K562 (cell line): ENCODE data around the gene CDCP1. TPM values are rescaled to one million over a fixed set of nuclear protein-coding genes. Genes with fewer than 3 reads are reported as not detected.

Source experiments
- ATAC-seq: fragments of 200-7000 bp; cut with Tn5 transposase; 3 replicates; pipeline ENCODE4 v1.9.1; 2020; ENCODE audit warnings: moderate library complexity
- BruUV-seq: library from RNA; stranded (reverse); fragments of 400-500 nt; replicated peaks from 2 replicates; lab custom pipeline; 2021; lab: Mats Ljungman, UMichigan
- CTCF ChIA-PET: fragments of 300-600 bp; formaldehyde crosslinking; extraction: SDS; loops from one replicate; lab custom pipeline; 2021; ENCODE audit warnings: low intra/inter-chr PET ratio; lab: Yijun Ruan, JAX
- POLR2A ChIA-PET: fragments of 300-600, 350-650 bp; sonication (Branson Sonifier 250); formaldehyde crosslinking; extraction: SDS; loops from one replicate; lab custom pipeline; 2021; ENCODE audit warnings: antibody characterized with exemption, inconsistent platforms; lab: Yijun Ruan, JAX
- DNase-seq, 4 experiments: peaks; one replicate each; pipeline versions ENCODE4 v3.0.0 to v3.0.0-alpha.2; 2011 to 2018; ENCODE audit warnings: low spot score in 3 of 4, mixed read lengths in 3 of 4; ENCODE audit errors: extremely low read depth in 1 of 4
- FAIRE-seq: peaks from 2 replicates; lab custom pipeline; 2011; peaks lifted over from hg19 to GRCh38; lab: Jason Lieb, UNC
- H2AFZ ChIP-seq: 2 replicates; pipeline ENCODE4 v1.6.0; 2011; ENCODE audit warnings: low read depth, low read length, control low read depth, inconsistent platforms
- H3K27ac ChIP-seq: fragments of 200-600 bp; 3 replicates; pipeline ENCODE4 v1.8.0; 2011; ENCODE audit warnings: low read depth, mild to moderate bottlenecking, control low read depth, inconsistent platforms, low read length, moderate library complexity, mixed read lengths; ENCODE audit errors: extremely low read depth
- H3K27me3 ChIP-seq, 2 experiments: fragments of 300-600 bp in 1 of 2; 2 replicates in 1 of 2; 3 replicates in 1 of 2; pipeline versions ENCODE4 v1.6.0 to v1.8.0; 2011; ENCODE audit warnings: inconsistent platforms in 2 of 2, low read length in 2 of 2, mild to moderate bottlenecking in 1 of 2, mixed read lengths in 1 of 2, moderate library complexity in 1 of 2; ENCODE audit not compliant: control insufficient read depth in 2 of 2, insufficient read depth in 2 of 2
- H3K36me3 ChIP-seq: fragments of 300-600 bp; 3 replicates; pipeline ENCODE4 v1.8.0; 2011; ENCODE audit warnings: mild to moderate bottlenecking, low read length, inconsistent platforms; ENCODE audit not compliant: control insufficient read depth, insufficient read depth
- H3K4me1 ChIP-seq, 2 experiments: fragments of 200-600 bp in 1 of 2; replicated peaks in 1 of 2; 2 replicates in 1 of 2; 3 replicates in 1 of 2; pipeline versions ENCODE4 v1.5.1 to v1.8.0; 2011; ENCODE audit warnings: inconsistent platforms in 2 of 2, low read length in 2 of 2, mild to moderate bottlenecking in 1 of 2, mixed read lengths in 1 of 2, moderate library complexity in 1 of 2; ENCODE audit not compliant: control insufficient read depth in 2 of 2, insufficient read depth in 2 of 2
- H3K4me2 ChIP-seq: 2 replicates; pipeline ENCODE4 v1.6.1; 2011; ENCODE audit warnings: low read length, control low read depth, inconsistent platforms, mixed read lengths; ENCODE audit not compliant: insufficient read depth
- H3K4me3 ChIP-seq: fragments of 200-600 bp; sonication (generic), shearing (Covaris generic); 2 replicates; pipeline ENCODE4 v1.5.1; 2016; ENCODE audit warnings: control low read depth, inconsistent platforms
- H3K79me2 ChIP-seq: fragments of 200-600 bp; 3 replicates; pipeline ENCODE4 v1.8.0; 2011; ENCODE audit warnings: low read length, inconsistent platforms; ENCODE audit not compliant: control insufficient read depth, insufficient read depth
- H3K9ac ChIP-seq, 2 experiments: 2 replicates each; pipeline versions ENCODE4 v1.6.0 to v1.6.1; 2011; ENCODE audit warnings: low read depth in 2 of 2, low read length in 2 of 2, control low read depth in 1 of 2, inconsistent platforms in 1 of 2, mild to moderate bottlenecking in 1 of 2, mixed read lengths in 1 of 2; ENCODE audit not compliant: insufficient read depth in 1 of 2
- H3K9me1 ChIP-seq: one replicate; pipeline ENCODE4 v1.6.0; 2011; ENCODE audit warnings: inconsistent platforms, mild to moderate bottlenecking, low read length, moderate library complexity; ENCODE audit not compliant: control insufficient read depth, insufficient read depth
- H3K9me3 ChIP-seq: replicated peaks from 2 replicates; pipeline ENCODE4 v1.5.1; 2011; ENCODE audit warnings: low read depth, low read length, inconsistent platforms; ENCODE audit not compliant: control insufficient read depth, insufficient read depth
- H4K20me1 ChIP-seq: replicated peaks from 2 replicates; pipeline ENCODE4 v1.6.1; 2011; ENCODE audit warnings: low read length, inconsistent platforms, mixed read lengths; ENCODE audit not compliant: control insufficient read depth, insufficient read depth
- CBFA2T3 ChIP-seq: fragments of 450-650 bp; IDR thresholded peaks from 2 replicates; pipeline ENCODE4 v1.6.1; 2017
- FUS ChIP-seq: fragments of 200-400 bp; formaldehyde crosslinking; optimal IDR thresholded peaks from 2 replicates; pipeline ENCODE3; 2017; ENCODE audit warnings: low read depth, low read length
- GABPB2 ChIP-seq: fragments of 250-450 bp; sonication (Bioruptor Pico); conservative IDR thresholded peaks from 2 replicates; pipeline ENCODE4 v1.5.1; 2021; ENCODE audit warnings: mild to moderate bottlenecking
- MTF1 ChIP-seq: fragments of 250-450 bp; sonication (Bioruptor Pico); IDR thresholded peaks from 2 replicates; pipeline ENCODE4 v1.9.0; 2021; ENCODE audit warnings: moderate library complexity, mild to moderate bottlenecking, inconsistent platforms, borderline replicate concordance
- SFPQ ChIP-seq: fragments of 200-400 bp; formaldehyde crosslinking; IDR thresholded peaks from 2 replicates; pipeline ENCODE4 v1.6.1; 2017; ENCODE audit warnings: mild to moderate bottlenecking, low read depth, low read length, moderate library complexity
- TCF3 ChIP-seq: sonication (generic); formaldehyde crosslinking; IDR thresholded peaks from 2 replicates; pipeline ENCODE4 v1.4.0; 2020; ENCODE audit warnings: mild to moderate bottlenecking, missing genetic modification reagents
- TRIM28 ChIP-seq: fragments of 450-650 bp; IDR thresholded peaks from 2 replicates; pipeline ENCODE4 v1.6.1; 2017
- ZNF644 ChIP-seq: fragments of 200-800 bp; sonication (Bioruptor generic); IDR thresholded peaks from 2 replicates; pipeline ENCODE4 v1.6.1; 2016; ENCODE audit warnings: low read depth, missing genetic modification characterization, missing compliant biosample characterization
- WGBS: fragments of 100-300 bp; shearing (Covaris generic); methylation state at CpG from one replicate; pipeline ENCODE4 v1.1.6; 2016; ENCODE audit warnings: low coverage, mixed read lengths; ENCODE audit not compliant: insufficient coverage; ENCODE audit errors: missing lambda C conversion rate; 5-methylcytosine and 5-hydroxymethylcytosine counted together
- in situ Hi-C: fragments of 300-500 bp; cut with MboI; formaldehyde crosslinking; loops from 4 replicates; pipeline ENCODE4 v1.15.0; 2018; ENCODE audit warnings: inconsistent platforms, mixed read lengths
- intact Hi-C: fragments of 100-400 bp; cut with micrococcal nuclease; formaldehyde crosslinking; loops from 2 replicates; pipeline ENCODE4 v1.14.2; 2022
- polyA plus RNA-seq, 8 experiments: library from polyadenylated mRNA; depleted of rRNA in 4 of 8; stranded (reverse) in 5 of 8; unstranded in 3 of 8; fragments of >200 nt; fragmentation: Nextera tagmentation in 2 of 8; fragmentation: Illumina TruSeq in 1 of 8; extraction: Ambion mirVana in 2 of 8; extraction: Trizol in 1 of 8; gene quantifications; 2 replicates each; pipeline versions ENCODE4 v1.2.1 to v1.2.3, GENCODE V29; 2011 to 2014; ENCODE audit warnings: inconsistent platforms in 1 of 8, missing spikeins in 1 of 8
- total RNA-seq, 7 experiments: library from RNA; depleted of rRNA in 6 of 7; stranded (reverse); fragments of >200 nt in 6 of 7; fragmentation: Illumina TruSeq in 2 of 7; extraction: Trizol in 2 of 7; gene quantifications; 2 replicates each; pipeline versions ENCODE4 v1.2.1 to v1.2.3, GENCODE V29; 2011 to 2021; ENCODE audit warnings: low replicate concordance in 1 of 7
- TF ChIP-seq, protein P1 (sequence below): fragments of 250-450 bp; sonication (Bioruptor Pico); IDR thresholded peaks from 2 replicates; pipeline ENCODE4 v1.4.0; 2020; ENCODE audit warnings: mild to moderate bottlenecking, moderate library complexity, borderline replicate concordance
- TF ChIP-seq, protein P2 (sequence below): sonication (generic); formaldehyde crosslinking; IDR thresholded peaks from 2 replicates; pipeline ENCODE4 v1.8.0; 2022; ENCODE audit warnings: mild to moderate bottlenecking, missing genetic modification reagents

CDCP1 gene
- total and polyA plus RNA-seq, 9 of the 15 experiments (the other 6 are each of a cell fraction or from before 2014, with no cell fraction given) = 3.9 to 16.4 (median 5.2) TPM

DNA sequence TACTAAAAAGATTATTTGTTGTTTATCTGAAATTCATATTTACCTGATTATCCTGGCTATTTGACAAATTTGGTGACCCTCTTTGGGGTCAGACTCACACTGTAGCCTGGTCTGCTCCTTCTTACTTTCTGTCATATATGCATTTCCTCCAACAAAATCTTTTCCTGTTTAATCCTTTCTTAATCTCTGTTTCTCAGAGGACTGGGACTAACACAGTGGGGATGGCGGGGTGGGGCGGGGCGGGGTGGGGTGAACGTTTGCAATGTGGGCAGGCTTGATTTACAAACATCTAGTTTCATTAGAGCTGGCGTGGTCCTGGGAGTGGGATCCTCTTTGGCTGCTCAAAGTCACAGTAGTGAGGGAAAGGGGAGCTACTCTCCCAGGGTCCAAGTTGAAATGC lies 35.3 kb upstream of the CDCP1 start (continued):
- TF ChIP-seq MTF1 (CRISPR knock-in tag) (no peak), GABPB2 (CRISPR knock-in tag) (no peak)
- TF ChIP-seq, all 486 proteins: peak for 0

GRCh38 chr3:45180899-45181298 lies 34.7 kb upstream of the CDCP1 start:
- peak overlapping the region in 1 of 2 experiments; percentile 67; a peak in 1 of 4 replicates for H3K9ac ChIP-seq
- BruUV-seq = no TSS peak
- no peaks in the 10 kb centered on the region for H3K9me1 ChIP-seq
- H3K4me3 ChIP-seq = no peak overlapping the region
- no peaks in the 10 kb centered on the region for H3K36me3 ChIP-seq
- FAIRE-seq (no peak), DNase-seq (no peak), ATAC-seq (no peak)
- CTCF ChIA-PET = no interaction called here
- 66% methylated on average over 7 of the region's 7 CpGs for WGBS
- intact Hi-C loops = no loop called here
- no peak overlapping the region for H2AFZ ChIP-seq
- TF ChIP-seq ZNF644 (tag) = no peak
- TF ChIP-seq SFPQ = no peak
- TF ChIP-seq FUS = no peak
- TF ChIP-seq, protein P1, sequence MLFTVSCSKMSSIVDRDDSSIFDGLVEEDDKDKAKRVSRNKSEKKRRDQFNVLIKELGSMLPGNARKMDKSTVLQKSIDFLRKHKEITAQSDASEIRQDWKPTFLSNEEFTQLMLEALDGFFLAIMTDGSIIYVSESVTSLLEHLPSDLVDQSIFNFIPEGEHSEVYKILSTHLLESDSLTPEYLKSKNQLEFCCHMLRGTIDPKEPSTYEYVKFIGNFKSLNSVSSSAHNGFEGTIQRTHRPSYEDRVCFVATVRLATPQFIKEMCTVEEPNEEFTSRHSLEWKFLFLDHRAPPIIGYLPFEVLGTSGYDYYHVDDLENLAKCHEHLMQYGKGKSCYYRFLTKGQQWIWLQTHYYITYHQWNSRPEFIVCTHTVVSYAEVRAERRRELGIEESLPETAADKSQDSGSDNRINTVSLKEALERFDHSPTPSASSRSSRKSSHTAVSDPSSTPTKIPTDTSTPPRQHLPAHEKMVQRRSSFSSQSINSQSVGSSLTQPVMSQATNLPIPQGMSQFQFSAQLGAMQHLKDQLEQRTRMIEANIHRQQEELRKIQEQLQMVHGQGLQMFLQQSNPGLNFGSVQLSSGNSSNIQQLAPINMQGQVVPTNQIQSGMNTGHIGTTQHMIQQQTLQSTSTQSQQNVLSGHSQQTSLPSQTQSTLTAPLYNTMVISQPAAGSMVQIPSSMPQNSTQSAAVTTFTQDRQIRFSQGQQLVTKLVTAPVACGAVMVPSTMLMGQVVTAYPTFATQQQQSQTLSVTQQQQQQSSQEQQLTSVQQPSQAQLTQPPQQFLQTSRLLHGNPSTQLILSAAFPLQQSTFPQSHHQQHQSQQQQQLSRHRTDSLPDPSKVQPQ (CRISPR knock-in tag) = no peak
- no peak for TF ChIP-seq TCF3 (CRISPR knock-in tag)
- TF ChIP-seq TRIM28 = no peak
- no peak for TF ChIP-seq CBFA2T3
- TF ChIP-seq, protein P2, sequence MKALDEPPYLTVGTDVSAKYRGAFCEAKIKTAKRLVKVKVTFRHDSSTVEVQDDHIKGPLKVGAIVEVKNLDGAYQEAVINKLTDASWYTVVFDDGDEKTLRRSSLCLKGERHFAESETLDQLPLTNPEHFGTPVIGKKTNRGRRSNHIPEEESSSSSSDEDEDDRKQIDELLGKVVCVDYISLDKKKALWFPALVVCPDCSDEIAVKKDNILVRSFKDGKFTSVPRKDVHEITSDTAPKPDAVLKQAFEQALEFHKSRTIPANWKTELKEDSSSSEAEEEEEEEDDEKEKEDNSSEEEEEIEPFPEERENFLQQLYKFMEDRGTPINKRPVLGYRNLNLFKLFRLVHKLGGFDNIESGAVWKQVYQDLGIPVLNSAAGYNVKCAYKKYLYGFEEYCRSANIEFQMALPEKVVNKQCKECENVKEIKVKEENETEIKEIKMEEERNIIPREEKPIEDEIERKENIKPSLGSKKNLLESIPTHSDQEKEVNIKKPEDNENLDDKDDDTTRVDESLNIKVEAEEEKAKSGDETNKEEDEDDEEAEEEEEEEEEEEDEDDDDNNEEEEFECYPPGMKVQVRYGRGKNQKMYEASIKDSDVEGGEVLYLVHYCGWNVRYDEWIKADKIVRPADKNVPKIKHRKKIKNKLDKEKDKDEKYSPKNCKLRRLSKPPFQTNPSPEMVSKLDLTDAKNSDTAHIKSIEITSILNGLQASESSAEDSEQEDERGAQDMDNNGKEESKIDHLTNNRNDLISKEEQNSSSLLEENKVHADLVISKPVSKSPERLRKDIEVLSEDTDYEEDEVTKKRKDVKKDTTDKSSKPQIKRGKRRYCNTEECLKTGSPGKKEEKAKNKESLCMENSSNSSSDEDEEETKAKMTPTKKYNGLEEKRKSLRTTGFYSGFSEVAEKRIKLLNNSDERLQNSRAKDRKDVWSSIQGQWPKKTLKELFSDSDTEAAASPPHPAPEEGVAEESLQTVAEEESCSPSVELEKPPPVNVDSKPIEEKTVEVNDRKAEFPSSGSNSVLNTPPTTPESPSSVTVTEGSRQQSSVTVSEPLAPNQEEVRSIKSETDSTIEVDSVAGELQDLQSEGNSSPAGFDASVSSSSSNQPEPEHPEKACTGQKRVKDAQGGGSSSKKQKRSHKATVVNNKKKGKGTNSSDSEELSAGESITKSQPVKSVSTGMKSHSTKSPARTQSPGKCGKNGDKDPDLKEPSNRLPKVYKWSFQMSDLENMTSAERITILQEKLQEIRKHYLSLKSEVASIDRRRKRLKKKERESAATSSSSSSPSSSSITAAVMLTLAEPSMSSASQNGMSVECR = no peak
- in situ Hi-C loops = no loop called here
- H3K27me3 ChIP-seq = no peaks in the 10 kb centered on the region
- H3K27ac ChIP-seq = no peak overlapping the region
- no peaks in the 10 kb centered on the region for H3K9me3 ChIP-seq
- no peaks in the 10 kb centered on the region for H4K20me1 ChIP-seq
- POLR2A ChIA-PET = interaction anchor here (1.0 kb wide), 1 partner anchor 10 kb away, joined by 3 read pairs; no protein-coding TSS in a partner anchor
- H3K4me2 ChIP-seq = no peak overlapping the region
- peaks cover 21 to 39% of the 10 kb centered on the region in 2 experiments for H3K4me1 ChIP-seq
- no peaks in the 10 kb centered on the region for H3K79me2 ChIP-seq
